ENCODE measurements around the gene TST.
A peak's percentile ranks its signal among the peaks of the same experiment; 100 is the strongest.

TST gene

DNA sequence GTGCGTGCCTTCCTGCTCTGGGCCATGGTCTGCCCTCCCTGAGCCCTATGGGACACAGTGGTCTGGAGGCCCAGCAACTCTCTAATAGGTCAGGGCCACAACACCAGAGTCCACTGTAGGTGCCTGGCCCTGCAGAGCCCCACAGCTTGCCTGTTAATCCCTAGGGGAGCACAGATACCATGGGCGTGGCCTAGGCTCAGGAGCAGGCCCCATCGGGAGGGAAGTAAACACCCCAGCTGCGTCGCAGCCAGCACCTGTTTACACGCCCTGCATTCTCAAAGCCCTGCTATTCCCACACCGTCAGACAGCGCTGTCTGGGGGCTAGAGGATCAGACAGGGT, 34.8 kb upstream of the TST start:
- DNase-seq (ENCODE audit: low spot score): no peak

DNA sequence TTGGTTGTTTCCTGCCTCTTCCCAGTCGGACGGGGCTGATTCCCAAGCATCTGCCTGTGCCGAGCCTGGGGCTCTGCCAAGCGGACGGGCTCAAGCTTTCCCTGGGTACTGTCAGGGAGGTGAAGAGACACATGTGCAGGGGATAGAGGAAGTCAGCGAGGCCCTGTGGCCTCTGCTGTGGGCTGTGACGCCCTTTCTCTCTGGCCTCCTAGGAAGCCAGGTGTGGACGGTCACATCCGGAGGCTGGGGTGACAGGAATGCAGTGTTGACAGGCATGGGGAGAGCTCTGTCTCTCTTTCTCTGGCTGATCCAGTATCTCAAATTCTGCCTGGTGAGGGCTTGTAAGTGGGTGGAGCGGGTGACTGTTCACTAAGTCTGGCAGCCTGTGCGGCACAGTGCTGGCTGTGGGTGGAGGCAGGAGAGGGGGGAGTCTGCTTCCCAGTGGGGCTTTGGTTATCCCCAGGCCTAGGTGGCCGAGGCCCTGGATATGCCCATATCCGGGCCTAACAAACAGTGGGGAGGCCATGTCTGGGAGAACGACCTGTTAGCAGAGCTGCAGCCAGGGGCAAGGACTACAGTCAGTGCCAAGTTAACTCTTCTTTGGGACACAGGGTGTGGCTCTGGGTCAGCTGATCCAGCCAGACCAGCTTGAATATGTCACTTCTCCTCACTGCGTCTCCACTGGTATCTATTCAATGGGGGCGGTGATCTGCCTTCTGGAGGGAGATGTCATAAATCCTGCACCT, 34.2 kb upstream of the TST start:
- DNase-seq (ENCODE audit: low spot score): no peak

DNA sequence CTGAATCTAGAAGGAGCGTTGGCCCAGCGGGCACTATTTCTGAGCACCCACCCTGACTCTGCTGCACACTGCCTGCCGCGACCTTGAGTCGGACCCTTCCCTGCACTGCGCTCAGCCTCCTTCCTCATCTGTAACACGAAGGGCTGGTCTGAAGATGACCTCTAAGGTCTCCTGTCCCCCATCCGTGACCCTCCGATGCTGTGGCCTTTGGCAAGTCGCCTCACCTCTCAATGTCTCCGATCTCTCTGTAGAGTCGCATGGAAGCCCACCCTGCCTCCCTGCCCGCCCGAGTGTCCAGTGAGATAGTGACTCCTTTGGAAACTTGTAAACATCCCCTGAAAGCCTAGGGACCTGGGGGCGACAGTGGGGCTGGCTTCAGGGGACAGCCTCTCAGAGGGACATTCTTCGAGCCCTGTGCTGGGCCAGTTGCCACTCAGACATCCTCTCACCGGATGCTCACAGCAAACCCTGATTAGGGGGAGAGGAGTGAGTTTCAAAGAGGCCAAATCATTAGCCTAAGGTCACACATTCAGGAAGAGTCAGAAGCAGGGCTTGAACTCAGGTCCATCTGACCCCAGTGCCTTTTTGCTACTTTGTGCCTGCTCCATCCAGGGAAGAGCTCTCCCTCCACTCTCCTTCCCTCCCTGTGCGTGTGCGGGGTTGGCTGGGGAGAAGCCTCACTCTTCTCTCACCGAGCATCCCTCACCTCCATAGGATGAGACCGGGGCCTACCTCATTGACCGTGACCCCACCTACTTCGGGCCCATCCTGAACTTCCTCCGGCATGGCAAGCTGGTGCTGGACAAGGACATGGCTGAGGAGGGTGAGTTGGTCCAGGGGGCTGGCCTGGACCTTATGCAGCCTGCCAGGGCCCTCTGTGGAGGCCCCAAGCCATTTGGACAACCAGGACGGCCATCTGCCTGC, 33.4 kb upstream of the TST start:
- DNase-seq (ENCODE audit: low spot score): no peak

DNA sequence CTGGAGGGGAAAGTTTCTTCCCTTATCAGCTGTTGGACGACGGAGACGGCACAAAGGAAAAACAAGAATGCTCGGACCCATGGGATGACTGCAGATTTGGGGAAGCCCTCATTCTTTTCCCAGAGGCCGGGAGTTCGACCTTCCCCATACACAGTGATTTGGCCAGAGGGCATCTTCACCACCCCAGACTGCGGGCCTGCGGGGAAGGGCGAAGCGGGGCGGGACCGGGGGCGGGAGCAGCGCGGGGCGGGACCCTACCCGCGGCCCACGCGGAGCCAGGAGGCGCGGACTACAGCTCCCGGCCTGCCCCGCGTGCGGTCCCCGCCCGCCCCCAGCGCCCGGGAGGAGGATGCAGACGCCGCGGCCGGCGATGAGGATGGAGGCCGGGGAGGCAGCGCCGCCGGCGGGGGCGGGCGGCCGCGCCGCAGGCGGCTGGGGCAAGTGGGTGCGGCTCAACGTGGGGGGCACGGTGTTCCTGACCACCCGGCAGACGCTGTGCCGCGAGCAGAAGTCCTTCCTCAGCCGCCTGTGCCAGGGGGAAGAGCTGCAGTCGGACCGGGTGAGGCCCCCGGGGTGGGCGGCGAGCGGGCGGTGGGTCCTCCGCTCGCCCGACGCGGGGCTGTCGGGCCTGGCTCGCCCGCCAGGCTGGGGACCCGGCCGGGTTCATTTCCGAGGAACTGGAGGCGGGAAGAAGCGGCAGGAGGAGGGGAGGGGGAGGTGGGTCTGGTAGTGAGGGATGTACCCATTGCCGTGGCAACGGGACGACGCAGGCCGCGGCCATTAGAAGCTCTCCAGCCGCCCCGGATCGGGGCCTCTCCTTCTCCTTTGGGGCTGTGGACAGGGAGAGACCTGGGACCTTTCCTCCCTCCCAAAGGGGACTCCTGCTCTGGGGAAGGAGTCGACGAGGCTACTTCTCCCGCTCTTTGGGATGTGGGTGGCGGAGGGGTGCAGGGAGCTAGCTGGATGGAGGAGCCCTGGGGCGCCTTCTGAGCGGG, 32.4 kb upstream of the TST start, which contains the start of gene KCTD17:
Gene KCTD17 (plus strand): TSS at position 352 of the 995 bp plus-strand sequence. CDS start 19 bp downstream, at position 371.
- peak; percentile 61 for DNase-seq (ENCODE audit: low spot score)

DNA sequence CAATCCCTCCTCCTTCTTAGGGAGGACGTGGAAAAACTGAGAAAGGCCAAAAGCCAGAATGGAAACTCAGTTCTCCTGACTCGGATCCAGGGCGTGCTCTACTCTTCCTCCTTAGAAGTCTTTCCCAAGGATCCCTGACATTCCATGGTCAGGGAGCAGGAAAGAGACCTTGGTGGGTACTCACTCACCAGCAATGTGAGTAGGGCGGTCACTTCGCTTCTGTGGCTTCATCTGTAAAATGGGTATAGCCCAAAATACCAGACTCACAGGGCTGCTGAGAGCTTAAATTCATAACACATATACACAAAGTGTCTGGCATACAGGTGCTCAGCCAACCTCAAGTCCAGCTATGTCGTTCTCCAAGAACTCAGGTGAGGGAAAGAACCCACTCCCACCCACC, 31.7 kb upstream of the TST start:
- no peak for DNase-seq (ENCODE audit: low spot score)

DNA sequence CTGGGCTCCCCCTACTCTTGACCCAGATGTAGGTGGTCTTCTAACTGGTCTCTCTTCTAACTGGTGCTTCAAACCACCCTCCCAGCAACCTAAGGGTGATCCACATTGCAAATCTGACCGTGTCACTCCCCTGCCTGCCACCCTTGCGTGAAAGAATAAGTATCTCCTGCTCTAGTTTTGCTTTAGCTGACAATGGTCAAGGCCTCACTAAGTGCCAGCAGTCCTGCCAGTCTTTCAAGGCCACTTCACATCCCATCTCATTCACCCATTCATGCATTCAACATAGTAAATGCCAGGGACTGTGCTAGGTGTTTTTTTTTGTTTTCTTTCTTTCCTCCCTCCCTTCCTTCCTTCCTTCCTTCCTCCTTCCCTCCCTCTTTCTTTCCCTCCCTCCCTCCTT, 30.0 kb upstream of the TST start:
- DNase-seq (ENCODE audit: low spot score): no peak

DNA sequence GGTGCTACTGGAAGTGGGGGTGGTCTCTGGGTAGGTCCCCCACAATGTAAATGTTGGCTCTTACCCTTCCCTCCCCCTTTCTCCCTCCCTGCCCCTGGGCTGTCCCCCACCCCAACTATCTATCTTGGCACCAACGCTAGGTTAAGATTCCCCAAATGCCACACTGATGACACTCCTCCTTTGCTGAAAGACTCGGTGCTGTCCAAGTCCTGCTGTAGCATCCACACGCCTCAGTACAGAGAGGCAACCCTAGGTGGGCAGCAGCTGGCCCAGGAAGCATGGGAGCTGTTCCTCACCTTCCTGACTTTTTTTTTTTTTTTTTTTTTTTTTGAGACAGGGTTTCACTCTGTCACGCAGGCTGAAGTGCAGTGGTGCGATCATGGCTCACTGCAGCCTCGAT, 28.9 kb upstream of the TST start:
- DNase-seq (ENCODE audit: low spot score): no peak

DNA sequence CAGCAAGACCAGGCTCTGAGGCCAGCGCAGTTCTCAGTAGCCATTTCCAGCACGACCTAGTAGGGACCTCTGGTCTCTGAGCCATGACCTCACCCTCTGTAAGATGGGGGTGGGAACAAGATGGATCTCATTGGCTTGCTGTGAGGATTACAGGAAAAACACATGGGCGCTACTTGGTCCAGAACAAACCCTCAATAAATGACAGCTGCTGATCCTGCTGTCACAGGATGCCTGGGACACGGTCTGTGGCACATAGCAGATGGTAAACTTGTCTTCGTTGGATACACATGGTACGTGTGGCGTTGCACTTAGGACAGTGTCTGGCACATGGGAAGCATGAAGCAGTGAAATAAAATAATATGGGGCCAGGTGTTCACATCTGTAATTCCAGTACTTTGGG, 27.8 kb upstream of the TST start:
- DNase-seq (ENCODE audit: low spot score): no peak

DNA sequence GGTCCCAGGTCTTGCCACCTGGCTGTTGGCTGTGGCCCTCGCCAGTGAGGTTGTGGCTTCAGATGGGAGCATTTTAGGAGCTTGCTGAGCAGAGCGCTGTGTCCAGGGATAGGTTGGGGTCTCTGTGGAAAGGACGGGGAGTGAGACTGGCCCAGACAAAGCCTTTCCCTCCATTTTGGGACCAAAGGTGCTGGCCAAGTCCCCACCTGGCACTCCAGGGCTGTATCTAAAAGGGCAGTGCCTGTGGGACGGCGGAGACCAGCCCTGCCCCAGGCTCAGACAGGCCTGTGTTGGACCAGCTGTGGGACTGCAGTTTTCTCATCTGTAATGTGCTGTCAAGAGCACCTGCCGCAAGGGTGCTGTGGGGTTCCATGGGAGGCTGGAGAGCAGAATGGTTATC, 27.3 kb upstream of the TST start:
- DNase-seq (ENCODE audit: low spot score): no peak

DNA sequence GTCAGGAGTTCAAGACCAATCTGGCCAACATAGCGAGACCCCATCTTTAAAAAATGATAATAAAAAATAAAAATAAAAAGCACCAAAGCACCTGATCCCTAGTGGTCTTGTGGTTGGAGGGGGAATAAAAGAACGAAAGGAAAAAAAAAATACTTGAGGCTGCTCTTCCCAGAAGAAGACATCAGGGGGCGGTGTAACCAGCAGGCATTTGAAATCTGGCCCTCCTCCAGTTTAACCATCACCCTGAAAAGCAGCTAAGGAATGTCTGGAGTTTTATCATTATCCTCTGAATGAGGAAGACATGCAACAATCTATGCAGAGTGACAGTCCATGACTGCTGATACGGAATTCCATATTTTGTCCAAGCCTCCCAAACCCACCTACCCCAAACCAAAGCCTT, 26.7 kb upstream of the TST start:
- no peak for DNase-seq (ENCODE audit: low spot score)

DNA sequence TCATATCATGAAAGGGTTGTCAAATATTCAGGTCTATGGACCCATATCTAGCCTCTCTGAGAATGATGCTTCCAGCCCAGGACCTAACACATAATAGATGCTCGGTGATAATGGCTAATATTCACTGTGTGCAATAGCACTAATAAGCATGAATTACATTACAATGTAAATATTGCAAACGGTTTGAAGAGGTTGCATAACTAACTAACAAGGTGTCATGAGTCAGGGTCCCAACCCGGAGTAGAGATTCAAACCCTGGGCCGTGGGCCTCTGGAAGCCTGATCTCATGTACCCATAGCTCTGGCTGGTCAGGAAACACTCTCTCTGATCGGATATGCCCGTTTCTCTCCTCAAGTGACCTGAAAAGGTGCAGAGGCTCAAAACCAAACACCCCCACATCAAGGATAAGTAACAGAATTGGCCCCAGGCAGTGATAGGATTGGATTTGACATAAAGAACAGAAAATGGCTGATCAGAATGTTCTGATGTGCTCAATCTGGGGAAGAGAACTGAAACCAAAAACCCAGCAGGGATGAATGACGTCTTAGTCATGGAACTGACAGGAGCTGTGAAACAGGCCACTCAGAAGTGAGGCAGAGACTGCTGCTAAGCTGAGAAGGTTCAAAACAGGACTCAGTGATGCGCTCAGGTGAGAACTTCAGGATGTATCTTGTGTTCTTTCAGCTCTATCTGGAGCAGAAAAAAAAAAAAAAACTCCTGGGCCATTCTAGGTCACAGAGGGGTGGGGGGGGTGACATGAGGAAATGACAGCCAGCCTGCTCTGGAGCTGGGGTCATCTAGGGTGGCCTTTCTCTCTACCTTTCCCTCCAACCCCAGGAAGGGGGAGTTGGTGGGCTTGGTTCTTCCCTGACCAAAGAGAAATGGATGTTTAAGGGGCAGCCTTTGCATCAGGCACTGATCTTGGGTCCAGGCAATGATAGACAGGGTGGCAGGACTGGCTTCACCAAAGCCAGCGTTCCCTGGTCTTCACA, 25.7 kb upstream of the TST start:
- no peak for DNase-seq (ENCODE audit: low spot score)

DNA sequence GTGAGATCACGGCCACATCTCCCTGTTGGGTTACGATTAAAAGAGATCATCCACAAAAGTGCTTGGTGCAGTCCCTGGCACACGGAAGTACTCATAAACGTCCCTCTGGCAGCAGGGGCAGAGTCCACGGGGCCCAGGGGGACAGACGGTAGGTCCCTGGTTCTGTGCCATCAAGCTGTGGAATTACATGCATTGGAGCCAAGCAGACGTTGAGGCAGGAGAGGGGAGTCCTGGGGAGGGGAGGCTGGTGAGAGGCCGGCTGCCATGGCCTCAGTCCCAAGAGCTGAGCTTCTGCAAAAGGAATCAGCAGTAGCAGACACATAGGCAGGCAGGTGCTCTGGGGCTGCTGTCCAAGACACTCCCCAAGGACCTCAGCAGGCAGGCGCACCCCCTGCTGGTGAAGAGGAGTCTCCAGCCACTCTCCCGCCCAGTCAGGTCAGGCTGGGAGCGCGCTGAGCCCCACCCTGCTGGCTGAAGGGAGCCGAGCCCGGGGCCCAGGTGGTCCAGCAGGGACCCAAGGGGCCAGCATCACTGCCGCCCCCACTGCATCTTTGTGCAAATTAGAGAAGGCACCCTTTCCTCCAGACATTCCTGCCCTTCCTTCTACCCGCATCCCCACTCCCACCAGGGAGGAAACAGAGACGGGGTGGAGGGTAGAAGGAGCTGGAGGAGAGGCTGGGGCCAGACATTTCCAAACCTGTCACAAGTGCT, 24.7 kb upstream of the TST start:
- DNase-seq (ENCODE audit: low spot score): peak; percentile 83

DNA sequence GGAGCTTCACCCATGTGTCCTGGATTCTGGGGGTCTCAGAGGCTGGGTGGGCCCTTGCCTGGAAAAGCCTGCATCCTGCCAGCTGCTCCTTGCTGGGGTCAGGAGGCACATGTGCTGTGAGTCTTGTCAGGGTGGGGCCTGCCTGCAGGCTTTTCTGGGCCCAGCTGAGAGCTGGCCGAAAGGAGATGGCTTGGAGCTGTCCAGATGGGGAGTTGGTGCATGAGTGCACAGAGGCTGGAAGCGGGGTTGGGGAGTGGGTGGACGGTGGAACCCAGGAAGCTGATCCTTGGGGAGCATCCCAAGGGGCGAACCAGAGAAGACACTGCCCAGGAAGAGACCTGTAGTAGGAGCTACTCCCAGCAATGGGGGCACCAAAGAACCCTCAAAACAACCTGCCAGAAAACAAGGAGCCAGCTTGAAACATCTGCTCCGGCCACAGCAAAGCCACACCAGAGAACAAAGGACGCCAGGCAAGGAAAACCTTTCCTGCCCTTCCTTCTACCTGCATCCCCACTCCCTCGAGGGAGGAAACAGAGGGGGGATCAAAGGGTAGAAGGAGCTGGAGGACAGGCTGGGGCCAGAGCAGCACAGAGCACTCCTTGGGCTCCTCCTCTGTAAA, 24.1 kb upstream of the TST start:
- no peak for DNase-seq (ENCODE audit: low spot score)

DNA sequence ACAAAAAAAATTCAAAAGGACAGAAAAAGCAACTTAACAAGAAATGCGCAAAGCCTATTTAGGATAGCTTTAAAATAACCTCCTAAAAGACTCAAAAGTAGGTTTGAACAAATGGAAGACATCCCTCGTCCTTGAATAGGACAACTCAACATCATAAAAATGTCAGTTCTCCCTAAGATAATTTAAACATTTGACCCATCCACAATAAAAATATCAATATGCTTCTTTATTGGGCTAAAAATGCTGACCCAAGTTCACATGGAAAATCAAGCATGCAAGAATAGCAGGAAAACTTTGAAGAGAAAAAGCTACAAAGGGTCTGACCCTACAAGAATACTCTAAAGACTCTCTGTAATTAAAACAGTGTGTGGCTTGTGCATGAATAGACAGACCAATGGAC, 20.2 kb upstream of the TST start:
- no peak for DNase-seq (ENCODE audit: low spot score)

DNA sequence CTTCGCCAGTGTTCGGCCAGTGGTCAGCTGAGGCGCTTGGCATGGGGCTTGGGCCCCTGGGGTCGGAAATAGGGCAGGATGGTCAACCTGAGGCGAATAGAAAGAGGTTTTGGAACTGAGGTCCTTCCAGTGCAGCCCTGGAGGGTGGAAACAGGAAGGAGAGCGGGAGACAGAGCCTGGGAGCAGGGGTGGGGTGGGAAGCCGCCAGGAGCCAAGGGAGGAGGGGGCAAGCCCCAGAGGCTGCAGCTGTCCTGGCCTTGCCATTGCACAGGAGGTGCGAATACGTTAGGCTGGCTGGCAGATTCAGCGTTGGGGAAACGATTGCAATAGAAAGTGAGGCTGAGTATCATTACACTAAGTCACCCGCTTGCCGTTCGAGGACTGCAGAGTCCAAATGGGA, 18.4 kb upstream of the TST start:
- no peak for DNase-seq (ENCODE audit: low spot score)

DNA sequence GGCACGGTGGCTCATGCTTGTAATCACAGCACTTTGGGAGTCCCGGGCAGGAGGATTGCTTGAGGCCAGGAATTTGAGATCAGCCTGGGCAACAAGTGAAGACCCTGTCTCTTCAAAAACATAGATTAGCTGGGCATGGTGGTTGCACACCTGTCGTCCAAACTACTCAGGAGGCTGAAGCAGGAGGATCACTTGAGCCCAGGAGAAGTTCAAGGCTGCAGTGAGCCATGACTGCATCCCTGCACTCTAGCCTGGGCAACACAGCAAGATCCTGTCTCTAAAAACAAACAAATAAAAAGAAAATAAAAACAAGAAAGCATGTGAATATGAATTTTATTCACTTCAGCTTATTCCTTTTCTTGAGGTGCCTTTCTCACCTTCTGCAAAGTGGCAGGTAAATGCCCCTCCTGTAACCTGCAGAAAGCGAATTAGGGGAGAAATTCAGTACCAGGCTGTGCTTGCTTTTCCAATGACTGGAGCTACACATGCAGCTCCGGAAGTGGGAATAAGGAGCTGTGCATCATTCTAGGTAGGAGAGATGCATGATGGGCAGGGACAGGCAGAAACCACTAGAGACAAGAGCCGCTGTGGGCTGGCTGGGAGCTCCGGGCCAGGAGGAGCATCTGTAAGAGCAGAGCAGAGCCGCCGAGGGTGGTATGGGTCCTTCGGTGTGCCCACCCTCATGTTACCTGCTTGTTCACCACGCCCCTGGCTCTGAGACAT, 17.6 kb upstream of the TST start:
- DNase-seq (ENCODE audit: low spot score): no peak

DNA sequence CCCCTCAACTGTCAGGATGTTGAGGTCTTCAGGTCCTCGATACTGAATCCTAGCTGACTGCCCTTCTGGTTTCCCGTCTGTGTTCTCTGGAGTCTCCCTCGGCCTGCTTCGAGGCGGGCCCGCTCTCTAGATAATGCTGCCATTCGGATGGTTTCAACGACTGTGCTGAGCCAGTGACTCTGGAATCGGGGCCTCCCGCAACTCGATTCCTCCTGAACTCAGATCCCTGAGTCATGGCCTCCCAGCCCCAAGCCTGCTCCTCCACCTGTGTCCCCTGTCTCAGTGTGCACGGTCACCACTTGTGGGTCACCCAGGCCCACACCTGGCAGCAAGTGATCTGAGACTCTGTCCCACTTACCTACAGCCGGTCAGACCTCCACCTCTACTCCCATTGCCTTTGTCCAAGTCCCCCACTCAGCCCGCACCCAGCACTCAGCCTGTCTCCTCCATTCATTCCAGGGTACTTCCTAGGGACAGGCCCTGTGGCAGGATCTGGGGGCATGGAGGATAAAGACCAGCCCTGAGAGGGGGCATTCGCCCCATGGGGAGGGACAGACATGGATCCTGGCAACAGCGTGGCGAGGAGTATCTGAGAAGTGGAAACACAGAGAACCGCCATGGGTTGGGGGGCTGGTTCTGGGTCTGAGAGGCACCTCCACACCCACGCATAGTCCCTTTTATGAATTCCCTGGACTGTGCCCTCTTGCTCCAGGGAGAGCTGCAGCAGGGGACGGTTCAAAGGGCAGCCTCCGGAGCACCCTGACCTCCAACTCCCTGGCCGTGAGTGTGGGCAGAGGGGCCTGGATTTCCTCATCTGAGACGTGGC, 14.6 kb upstream of the TST start:
- DNase-seq (ENCODE audit: low spot score): no peak
